Stimulated activated CD4-positive, alpha-beta T cell treated with anti-CD3 and anti-CD28 coated beads, Interleukin-4, amount 100 ng/mL, for 24 hours (primary cell): ENCODE measurements around the gene MLX.
"Not testable (repeated sequence)": the region's sequence is repeated elsewhere in the genome, so short reads cannot be mapped to it uniquely, and the experiment has no call there.

Experiments
- DNase-seq: peaks from one replicate; pipeline ENCODE4 v3.0.0-alpha.2; 2020

Gene MLX

DNA sequence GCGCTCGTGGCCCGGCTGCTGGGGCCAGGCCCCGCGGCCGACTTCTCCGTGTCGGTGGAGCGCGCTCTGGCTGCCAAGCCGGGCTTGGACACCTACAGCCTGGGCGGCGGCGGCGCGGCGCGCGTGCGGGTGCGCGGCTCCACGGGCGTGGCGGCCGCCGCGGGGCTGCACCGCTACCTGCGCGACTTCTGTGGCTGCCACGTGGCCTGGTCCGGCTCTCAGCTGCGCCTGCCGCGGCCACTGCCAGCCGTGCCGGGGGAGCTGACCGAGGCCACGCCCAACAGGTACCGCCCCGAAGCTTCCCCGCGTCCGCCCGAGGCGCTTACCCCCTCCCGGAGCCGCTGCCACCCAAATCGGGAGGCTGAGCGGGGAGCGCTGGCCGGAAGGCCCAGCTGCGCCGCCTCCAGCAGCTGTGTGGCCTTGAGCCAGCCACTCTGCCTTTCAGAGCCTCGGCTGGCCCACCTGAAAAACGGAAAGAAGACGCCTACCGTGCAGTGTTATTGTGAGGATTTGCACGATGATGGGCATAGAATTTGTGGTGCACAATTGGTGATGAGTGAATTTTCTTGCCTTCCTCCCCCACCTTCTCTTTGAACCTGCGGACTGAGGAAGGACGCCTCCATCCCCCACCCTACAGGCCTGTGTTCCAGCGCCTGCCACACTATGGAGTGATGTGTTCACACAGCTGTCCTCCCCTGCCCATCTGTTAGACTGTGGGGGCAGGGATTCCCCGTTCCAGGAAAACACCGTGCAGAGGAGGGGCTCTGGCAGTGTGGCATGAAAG, 30.3 kb upstream of the MLX start:
- peak; percentile 75 for DNase-seq

DNA sequence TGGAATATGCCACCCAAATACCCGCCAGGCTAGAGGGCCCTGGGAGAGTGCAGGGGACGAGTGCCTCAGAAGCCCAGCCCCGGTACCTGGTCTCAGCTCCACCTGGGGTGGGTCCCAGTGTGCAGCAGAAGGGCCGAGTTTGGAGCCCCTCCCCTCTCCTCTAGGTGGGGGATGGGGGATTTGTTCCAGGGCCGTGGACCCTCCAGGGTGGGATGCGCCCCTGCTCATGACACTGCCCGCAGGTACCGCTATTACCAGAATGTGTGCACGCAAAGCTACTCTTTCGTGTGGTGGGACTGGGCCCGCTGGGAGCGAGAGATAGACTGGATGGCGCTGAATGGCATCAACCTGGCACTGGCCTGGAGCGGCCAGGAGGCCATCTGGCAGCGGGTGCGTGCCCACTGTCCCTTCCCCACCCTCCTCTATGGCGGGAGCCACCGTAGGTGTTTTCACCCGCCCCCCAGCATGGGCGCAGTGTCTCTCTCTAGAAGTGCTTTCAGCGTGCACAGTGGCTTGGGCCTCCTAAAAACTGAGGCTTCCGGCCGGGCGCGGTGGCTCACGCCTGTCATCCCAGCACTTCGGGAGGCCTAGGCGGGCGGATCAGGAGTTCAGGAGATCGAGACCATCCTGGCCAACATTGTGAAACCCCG, 29.6 kb upstream of the MLX start:
- DNase-seq = no peak

DNA sequence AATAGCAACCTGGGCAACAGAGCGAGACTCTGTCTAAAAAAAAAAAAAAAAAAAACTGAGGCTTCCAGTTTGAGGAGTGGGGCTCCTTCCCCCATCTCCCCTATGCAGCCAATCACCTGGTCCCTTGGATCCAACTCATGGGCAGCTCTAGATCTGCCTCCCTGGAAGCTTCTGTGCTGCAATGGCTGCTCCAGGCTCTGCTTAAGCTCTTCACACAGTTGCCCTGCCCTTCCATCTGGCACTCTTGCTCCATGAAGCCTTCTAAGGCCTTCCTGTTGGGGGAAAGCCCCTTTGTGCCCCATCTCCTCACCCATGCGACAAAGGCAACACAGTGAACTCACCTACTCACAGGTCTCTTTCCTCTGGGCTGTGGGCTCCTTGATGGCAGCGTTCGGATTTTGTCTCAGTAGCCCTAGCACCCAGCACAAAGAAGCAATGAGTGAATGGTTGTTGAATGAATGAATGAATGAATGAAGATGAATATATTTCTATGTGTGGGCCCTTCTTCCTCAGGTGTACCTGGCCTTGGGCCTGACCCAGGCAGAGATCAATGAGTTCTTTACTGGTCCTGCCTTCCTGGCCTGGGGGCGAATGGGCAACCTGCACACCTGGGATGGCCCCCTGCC, 29.0 kb upstream of the MLX start:
- no peak for DNase-seq

GRCh38 chr17:42538482-42538881, 28.4 kb upstream of the MLX start:
- DNase-seq = no peak

DNA sequence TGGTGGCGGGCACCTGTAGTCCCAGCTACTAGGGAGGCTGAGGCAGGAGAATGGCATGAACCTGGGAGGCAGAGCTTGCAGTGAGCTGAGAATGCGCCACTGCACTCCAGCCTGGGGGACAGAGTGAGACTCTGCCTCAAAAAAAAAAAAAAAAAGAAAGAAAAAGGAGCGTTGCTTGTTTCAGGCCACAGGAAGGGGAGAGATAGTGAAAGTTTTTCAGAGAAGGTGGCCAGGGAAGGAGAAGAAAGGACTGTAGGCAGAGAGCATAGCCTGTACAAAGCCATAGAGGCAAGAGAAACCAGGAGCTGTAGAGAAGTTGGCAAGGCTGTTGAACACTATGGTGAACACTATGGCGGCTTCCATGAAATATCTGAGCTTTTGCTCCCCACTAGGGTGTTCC, 26.3 kb upstream of the MLX start:
- not testable (repeated sequence) for DNase-seq

- no peak for DNase-seq
Measured at GRCh38 chr17:42541041-42541833, 25.7 kb upstream of the MLX start.

DNA sequence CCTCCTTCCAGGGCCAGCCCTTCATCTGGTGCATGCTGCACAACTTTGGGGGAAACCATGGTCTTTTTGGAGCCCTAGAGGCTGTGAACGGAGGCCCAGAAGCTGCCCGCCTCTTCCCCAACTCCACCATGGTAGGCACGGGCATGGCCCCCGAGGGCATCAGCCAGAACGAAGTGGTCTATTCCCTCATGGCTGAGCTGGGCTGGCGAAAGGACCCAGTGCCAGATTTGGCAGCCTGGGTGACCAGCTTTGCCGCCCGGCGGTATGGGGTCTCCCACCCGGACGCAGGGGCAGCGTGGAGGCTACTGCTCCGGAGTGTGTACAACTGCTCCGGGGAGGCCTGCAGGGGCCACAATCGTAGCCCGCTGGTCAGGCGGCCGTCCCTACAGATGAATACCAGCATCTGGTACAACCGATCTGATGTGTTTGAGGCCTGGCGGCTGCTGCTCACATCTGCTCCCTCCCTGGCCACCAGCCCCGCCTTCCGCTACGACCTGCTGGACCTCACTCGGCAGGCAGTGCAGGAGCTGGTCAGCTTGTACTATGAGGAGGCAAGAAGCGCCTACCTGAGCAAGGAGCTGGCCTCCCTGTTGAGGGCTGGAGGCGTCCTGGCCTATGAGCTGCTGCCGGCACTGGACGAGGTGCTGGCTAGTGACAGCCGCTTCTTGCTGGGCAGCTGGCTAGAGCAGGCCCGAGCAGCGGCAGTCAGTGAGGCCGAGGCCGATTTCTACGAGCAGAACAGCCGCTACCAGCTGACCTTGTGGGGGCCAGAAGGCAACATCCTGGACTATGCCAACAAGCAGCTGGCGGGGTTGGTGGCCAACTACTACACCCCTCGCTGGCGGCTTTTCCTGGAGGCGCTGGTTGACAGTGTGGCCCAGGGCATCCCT, 23.5 kb upstream of the MLX start:
- no peak for DNase-seq

GRCh38 chr17:42544874-42545283, 22.0 kb upstream of the MLX start:
- no peak for DNase-seq

- DNase-seq = not testable (repeated sequence)
Measured at GRCh38 chr17:42545755-42546505, 21.0 kb upstream of the MLX start.

DNA sequence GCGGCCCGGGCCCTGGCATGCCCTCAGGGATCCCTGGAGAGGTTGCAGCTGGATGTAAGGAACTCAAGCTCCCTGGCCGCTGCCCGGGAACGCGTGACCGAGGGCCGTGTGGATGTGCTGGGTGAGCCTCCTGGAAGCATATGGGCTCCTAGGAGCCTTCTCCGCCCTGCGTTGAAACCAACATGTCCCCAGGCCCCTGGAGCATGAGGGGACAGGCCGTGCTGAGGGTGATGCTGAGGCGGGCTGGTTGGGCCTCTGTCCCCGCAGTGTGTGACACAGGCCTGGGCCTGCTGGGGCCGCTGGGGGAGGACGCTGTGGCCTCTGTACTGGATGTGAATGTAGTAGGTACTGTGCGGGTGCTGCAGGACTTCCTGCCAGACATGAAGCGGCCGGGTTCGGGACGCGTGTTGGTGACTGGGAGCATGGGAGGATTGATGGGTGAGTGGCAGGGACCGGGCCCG, 19.9 kb upstream of the MLX start:
- no peak for DNase-seq

DNA sequence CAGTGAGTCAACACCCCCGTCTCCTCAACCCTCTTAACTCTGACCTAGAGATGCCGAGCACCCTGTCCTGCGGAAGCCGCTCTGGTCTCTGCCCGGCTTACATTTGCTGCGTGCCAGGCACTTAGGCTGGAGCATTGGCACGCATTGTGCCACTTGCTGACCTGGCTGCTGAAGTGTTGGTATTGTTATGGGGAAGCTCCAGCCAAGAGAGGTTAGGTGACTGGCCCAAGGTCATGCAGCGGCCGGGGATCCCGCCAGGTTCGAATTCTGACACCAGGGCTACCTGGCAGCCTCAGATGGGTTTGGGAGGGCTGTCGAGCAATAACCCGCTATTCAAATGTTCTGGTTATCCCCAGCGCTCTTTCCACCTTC, 19.2 kb upstream of the MLX start:
- no peak for DNase-seq

DNA sequence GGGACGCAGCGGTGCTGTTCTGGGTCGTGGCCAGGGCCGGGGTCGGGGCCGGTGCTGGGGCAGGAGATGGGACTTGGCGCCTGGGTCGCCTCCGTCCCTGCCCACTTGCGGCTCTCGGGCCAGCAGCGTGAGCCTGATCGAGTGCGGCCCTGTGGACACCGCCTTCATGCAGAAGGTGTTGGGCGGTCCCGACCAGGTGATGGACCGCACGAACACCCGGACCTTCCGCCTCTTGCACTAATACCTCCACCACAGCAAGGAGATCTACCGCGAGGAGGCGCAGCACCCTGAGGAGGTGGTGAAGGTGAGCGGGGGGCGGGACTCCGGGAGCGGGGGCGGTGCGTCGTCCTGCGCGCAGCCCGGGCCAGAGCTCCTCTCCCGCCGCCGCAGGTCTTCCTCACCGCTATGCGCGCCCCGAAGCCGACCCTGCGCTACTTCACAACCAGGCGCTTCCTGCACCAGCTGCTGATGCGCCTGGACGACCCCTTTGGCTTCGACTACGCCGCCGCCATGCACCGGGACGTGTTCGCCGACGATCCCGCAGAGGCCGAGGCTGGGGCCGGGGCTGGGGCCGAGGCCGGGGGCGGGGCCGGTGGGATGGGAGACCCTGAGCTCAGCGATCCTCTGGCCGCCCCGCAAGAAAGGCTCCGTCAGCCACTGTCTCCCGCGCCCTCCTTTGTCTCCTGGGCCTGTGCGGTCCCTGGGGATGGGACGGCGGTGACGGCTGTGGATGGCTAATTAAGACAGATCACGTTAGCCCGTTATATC, 18.6 kb upstream of the MLX start:
- DNase-seq = peak; percentile 79

GRCh38 chr17:42548993-42549755, 17.7 kb upstream of the MLX start:
- no peak for DNase-seq

- not testable (repeated sequence) for DNase-seq
Measured at GRCh38 chr17:42552736-42553135, 14.2 kb upstream of the MLX start, which contains the start of gene HSD17B1. Gene HSD17B1 (plus strand): TSS chr17:42552923. CDS start chr17:42552934, 11 bp downstream.

DNA sequence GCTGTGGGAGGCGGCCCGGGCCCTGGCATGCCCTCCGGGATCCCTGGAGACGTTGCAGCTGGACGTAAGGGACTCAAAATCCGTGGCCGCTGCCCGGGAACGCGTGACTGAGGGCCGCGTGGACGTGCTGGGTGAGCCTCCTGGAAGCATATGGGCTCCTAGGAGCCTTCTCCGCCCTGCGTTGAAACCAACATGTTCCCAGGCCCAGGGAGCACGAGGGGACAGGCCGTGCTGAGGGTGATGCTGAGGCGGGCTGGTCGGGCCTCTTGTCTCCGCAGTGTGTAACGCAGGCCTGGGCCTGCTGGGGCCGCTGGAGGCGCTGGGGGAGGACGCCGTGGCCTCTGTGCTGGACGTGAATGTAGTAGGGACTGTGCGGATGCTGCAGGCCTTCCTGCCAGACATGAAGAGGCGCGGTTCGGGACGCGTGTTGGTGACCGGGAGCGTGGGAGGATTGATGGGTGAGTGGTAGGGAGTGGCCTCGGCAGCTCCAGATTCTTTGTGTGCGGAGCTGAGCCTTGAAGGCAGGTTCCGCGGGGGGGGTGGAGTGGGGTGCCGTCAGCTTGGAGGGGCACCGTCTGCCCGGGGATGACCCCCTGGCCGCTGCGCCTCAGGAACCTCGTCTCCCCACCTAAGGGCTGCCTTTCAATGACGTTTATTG, 13.6 kb upstream of the MLX start:
- no peak for DNase-seq

DNA sequence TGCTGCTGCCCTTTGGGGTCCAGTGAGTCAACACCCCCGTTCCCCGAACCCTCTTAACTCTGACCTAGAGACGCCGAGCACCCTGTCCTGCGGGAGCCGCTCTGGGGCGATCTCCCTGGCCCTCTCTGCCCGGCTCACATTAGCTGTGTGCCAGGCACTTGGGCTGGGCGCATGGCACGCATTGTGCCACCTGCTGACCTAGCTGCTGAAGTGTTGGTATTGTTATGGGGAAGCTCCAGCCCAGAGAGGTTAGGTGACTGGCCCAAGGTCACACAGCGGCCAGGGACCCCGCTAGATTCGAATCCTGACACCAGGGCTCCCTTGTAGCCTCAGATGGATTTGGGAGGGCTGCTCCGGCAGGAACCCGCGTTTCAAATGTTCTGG, 13.0 kb upstream of the MLX start:
- no peak for DNase-seq

DNA sequence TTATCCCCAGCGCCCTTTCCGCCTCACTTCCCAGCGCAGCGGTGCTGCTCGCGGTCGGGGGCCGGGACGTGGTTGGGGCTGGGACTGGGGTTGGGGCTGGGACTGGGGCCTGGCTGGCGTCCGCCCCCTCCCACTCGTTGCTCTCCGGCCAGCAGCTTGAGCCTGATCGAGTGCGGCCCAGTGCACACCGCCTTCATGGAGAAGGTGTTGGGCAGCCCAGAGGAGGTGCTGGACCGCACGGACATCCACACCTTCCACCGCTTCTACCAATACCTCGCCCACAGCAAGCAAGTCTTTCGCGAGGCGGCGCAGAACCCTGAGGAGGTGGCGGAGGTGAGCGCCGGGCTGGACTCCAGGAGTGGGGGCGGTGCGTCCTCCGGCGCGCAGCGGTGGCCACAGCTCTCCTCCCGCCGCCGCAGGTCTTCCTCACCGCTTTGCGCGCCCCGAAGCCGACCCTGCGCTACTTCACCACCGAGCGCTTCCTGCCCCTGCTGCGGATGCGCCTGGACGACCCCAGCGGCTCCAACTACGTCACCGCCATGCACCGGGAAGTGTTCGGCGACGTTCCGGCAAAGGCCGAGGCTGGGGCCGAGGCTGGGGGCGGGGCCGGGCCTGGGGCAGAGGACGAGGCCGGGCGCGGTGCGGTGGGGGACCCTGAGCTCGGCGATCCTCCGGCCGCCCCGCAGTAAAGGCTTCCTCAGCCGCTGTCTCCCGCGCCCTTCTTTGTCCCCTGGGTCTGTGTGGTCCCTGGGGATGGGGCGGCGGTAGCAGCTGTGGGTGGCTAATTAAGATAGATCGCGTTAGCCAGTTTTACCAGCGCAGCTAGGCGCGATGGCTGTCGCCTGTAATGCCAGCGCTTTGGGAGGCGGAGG, 12.4 kb upstream of the MLX start:
- DNase-seq = peak; percentile 72

GRCh38 chr17:42555122-42555622, 11.7 kb upstream of the MLX start:
- DNase-seq = no peak
